ENCODE results near the gene PEX1.
"Not testable (repeated sequence)": the region's sequence is repeated elsewhere in the genome, so short reads cannot be mapped to it uniquely, and the experiment has no call there.

The PEX1 gene

DNA sequence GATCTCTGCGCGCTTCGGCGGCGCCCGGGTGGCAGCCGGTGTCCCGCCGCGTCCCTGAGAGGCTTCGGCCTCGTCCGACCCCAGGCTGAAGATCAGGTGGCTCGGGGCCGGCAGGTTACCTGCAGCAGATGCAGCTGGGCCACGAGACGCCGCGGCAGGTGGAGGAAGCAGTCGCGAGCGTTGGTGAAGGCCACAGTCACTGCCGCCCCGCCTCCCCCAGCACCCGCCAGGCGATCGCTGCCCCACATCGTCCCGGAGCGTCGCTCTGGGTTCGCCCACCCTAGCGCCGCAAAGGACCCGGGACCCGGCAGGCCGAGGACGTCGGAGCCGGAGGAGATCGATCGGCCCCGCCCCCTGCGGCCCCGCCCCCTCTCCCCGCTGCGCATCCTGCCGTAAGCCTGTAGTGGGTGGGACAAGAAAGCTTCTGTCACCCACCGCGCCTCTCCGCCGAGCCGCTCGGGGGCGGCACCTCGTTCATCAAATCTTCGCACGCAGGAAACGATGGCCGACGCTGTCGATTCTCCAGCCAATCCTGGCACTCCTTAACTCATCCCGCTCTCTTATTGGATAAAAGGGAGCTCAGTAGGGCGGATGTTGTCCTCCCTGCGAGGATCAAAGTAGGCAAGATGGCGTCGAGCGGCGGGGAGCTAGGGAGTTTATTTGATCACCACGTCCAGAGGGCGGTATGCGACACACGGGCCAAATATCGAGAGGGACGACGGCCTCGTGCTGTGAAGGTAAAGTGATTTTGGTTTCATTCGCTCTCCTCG lies at the start of gene PEX1, which contains the start of gene RBM48:
TSS of gene PEX1 (minus strand) at position 333 of the 770 bp plus-strand sequence. CDS start at position 248, 85 bp downstream.
TSS of gene RBM48 (plus strand) at position 608 of the 770 bp plus-strand sequence. CDS start at position 627, 19 bp downstream.
- in situ Hi-C loops (cut with MboI; ENCODE audit: low sequenced_read_pairs), result no loop called here

DNA sequence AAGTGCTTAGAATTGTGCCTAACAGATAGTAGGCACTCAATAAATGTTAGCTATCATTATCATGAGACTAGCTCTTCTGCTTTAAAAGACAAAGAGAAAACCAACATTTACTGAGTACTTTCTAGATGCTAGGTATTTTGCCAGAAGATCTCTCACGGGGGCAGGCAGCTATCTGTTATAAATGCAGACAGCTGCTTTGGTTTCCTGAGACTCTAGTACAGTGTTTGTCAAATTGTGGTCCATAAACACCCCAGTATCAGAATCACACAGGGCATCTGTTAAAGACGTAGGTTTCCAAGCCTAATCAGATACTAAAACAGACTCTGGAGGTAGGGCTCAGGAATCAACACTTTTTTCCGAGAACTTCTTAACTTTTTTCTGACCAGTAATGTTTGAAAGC lies 48.0 kb upstream of the PEX1 start:
- in situ Hi-C loops (cut with MboI; ENCODE audit: low sequenced_read_pairs), result no loop called here

DNA sequence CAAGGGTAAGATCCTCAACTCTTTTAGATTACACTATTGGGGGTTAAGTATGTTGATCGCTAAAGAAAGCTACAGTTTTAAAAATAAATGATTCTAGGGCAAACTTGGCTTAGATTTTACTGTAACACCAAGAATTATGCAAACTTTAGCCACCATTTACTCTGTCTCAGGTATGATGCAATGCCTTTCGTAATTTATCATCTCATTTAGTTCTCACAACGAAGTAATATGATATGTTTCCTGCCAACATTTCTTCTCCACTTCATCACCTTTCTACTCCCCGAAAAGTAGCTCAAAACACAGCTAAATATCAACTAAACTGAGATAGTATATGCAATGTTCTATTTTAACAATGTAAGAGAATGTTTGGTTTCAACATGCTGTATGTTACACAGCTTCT lies 40.8 kb upstream of the PEX1 start:
- in situ Hi-C loops (cut with MboI; ENCODE audit: low sequenced_read_pairs), result no loop called here

DNA sequence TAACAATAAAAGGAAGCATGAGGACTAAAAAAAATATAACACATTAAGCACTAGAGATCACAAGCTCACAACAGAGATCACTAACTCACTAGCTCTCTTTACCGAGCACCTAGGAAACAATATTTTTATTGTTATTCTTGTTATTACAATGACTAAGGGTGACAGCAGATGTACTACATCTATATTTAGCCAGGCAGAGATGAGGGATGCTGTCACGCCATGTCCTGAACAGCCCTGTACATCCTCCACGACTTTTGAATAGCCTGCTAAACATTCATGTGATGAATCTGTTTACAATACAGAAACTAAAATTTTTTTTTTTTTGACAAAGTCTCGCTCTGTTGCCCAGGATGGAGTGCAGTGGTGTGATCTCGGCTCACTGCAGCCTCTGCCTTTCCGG lies 39.1 kb upstream of the PEX1 start:
- in situ Hi-C loops (cut with MboI; ENCODE audit: low sequenced_read_pairs), result no loop called here

DNA sequence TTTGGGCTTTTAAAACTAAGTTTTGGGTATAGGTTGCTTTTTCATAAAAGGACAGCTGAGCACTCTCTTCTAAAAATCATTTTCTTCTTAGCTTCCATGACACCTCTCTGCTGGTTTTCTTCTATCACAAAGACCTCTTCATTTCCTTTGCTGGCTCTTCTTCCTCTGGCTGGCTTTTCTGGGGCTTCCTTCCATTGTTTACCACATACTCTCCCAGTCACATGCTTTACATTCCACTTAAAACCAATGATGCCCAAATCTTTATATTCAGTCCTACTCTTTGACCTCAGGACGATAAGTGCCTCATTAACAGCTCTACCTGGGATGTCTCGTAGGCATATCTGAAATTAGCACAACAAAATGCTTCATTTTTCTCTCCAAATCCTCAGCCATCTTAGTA lies 35.0 kb upstream of the PEX1 start:
- in situ Hi-C loops (cut with MboI; ENCODE audit: low sequenced_read_pairs), result no loop called here

DNA sequence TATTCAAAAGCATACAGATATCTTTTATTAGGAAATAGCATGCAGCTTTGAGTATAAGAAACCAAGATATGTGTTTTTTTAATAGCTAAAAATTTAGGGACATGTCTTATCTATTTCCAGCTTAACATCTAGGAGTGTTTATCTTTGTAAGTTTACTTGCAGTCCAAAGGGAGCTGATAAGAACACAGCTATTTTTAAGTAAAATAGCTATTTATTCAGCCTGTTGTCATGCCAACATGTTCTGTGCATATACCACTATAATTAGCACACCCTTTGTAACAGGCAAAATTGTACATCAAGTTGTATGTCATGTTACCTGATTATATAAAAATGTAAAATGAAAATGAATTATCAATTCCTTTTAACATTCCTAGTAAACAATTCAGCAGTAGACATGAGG lies 32.3 kb upstream of the PEX1 start:
- in situ Hi-C loops (cut with MboI; ENCODE audit: low sequenced_read_pairs), result no loop called here

DNA sequence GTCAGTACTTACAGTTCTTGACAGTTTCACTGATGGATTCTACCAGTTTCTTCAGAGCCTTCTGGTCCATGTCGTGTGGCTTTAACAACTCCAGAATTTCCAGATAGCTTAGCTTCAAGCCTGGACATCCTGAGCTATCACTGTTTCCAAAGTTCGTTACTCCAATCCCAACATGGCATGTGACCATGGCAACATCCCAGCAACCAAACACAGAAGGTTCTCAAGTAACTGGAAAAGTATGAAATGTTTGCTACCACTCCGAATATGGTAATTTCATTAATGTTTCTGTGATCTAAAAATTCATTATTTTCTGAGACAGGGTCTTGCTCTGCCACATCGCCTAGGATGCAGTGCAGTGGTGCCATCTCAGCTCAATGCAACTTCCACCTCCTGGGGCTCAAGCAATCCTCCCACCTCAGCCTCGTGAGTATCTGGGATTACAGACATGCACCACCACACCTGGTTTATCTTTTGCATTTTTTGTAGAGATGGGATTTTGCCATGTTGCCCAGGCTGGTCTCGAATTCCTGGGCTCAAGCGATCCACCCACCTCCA lies 29.6 kb upstream of the PEX1 start:
- in situ Hi-C loops (cut with MboI; ENCODE audit: low sequenced_read_pairs), result no loop called here

DNA sequence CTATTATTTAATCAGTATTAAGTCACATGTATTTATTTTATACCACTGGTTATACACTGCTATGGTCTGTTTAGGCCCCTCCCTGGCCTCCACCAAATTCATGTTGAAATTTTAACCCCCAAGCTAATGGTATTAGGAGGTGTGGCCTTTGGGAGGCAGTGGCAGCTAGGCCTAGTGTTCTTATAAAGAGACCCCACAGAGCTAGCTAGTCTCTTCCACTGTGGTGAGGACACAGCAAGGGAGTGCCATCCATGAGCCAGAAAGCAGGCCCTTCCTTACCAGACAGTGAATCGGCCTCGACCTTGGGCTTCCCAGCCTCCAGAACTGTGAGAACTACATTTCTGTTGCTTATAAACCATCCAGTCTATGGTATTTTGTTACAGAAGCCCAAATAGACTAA lies 28.9 kb upstream of the PEX1 start:
- in situ Hi-C loops (cut with MboI; ENCODE audit: low sequenced_read_pairs), result no loop called here

DNA sequence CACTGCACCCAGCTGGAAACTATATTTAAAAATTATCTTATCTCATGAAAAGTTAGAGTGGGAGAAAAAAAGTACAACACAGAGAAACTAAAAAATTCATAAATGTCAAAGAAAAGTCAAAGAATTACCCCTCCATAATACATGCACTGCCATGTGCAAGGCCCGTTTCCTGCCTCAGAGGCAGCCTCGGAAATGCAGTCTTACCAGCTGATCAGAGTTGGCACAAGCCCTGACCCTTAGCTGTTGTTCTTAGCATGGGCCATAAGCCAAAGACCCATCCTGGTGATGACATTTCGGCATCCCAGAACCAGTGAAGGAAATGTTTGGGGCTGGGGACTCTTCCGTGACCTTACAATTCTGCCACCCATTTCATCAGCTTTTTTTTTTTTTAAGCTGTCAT lies 21.9 kb upstream of the PEX1 start:
- in situ Hi-C loops (cut with MboI; ENCODE audit: low sequenced_read_pairs), result no loop called here

DNA sequence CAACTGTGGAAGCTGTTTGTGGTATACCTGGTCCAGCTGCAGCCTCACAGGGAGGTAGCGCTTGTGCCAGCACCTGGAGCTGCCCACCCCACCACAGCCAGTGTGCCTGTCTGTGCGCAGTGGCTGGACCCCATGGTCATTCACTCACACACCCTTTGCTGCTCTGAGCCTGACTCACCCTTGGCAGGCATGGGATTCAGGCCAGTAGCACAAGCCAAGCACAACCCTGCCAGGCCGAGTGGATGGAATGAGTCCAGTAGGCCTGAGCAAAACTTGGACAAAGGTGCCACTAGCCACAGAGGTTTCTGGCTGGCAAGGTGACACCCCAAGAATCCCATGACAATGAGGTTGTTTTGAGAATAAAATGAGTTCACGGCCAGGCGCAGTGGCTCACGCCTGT lies 19.3 kb upstream of the PEX1 start:
- in situ Hi-C loops (cut with MboI; ENCODE audit: low sequenced_read_pairs), result no loop called here

DNA sequence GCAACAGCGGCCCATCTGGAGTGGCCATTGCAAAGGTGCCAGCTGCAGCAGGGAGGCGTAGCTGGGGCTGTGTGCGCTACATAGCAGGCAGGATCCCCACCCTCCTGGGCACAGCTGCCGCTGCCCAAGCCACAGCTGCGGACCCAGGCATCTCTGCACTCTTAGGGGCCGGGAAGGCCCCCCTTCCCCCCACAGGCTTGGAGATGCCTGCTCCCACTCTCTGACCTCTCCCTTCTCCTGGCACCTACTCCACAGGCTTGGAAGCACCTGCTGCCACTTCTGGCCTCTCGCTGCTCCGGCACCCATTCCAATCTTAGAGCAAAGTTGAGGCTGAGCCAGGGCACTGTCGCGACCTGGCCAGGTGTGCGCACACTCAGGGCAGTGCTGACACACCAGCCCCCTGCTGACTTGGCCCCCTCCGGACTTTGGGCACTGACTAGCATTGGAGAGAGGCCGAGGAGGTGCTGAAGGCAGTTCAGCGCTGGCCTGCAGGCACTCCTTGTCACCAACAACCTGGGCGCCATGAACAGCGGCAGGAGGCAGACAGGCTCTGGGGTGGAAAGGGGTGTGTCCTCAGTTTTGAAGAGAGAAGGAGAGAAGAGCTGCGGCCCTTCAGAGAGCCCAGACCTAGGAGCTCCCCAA lies 18.7 kb upstream of the PEX1 start:
- in situ Hi-C loops (cut with MboI; ENCODE audit: low sequenced_read_pairs), result no loop called here

DNA sequence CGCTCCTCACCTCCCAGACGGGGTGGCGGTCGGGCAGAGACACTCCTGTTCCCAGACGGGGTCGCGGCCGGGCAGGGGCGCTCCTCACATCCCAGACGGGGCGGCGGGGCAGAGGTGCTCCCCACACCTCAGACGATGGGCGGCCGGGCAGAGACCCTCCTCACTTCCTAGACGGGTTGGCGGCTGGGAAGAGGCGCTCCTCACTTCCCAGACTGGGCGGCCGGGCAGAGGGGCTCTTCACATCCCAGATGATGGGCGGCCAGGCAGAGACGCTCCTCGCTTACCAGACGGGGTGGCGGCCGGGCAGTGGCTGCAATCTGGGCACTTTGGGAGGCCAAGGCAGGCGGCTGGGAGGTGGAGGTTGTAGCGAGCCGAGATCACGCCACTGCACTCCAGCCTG lies 16.8 kb upstream of the PEX1 start:
- in situ Hi-C loops (cut with MboI; ENCODE audit: low sequenced_read_pairs), result not testable (repeated sequence)

DNA sequence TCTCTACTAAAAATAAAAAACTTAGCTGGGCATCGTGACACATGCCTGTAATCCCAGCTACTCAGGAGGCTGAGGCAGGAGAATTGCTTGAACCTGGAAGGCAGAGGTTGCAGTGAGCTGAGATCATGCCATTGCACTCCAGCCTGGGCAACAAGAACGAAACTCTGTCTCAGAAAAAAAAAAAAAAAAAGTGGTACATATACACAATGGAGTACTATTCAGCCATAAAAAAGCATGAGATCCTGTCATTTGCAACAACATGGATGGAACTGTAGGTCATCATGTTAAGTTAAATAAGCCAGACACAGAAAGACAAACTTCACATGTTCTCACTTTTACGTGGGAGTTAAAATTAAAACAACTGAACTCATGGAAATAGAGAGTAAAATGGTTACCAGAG lies 15.2 kb upstream of the PEX1 start:
- in situ Hi-C loops (cut with MboI; ENCODE audit: low sequenced_read_pairs), result not testable (repeated sequence)

DNA sequence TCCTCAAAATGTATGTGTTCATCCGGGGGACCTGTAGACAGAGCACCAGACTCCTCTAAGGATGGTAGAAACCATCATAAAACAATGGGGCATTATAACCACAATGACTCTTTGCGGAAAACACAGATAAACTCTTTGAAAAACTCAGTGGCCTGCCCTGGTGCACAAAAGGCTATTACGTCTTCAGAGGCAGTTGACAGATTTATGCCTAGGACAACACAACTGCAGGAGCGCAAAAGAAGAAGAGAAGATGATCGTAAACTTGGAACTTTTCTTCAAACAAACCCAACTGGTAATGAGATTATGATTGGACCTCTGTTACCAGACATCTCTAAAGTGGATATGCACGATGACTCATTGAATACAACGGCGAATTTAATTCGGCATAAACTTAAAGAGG lies 6.3 kb upstream of the PEX1 start:
- in situ Hi-C loops (cut with MboI; ENCODE audit: low sequenced_read_pairs), result no loop called here

DNA sequence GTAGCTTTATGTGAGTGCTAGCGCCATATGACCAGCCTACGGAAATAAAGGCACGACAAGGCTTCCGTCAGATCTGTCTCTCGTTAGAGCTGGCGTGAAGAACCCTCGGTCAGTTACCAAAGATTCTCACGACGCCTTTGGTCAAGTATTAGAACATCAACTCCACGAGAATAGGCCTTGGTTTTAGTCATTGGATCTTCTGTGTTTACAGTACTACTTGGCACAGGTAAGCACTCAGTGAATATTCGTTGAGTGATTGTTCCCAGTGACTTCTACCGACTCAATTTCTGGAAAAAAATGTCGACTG lies 591 bp upstream of the PEX1 start:
- in situ Hi-C loops (cut with MboI; ENCODE audit: low sequenced_read_pairs), result no loop called here

DNA sequence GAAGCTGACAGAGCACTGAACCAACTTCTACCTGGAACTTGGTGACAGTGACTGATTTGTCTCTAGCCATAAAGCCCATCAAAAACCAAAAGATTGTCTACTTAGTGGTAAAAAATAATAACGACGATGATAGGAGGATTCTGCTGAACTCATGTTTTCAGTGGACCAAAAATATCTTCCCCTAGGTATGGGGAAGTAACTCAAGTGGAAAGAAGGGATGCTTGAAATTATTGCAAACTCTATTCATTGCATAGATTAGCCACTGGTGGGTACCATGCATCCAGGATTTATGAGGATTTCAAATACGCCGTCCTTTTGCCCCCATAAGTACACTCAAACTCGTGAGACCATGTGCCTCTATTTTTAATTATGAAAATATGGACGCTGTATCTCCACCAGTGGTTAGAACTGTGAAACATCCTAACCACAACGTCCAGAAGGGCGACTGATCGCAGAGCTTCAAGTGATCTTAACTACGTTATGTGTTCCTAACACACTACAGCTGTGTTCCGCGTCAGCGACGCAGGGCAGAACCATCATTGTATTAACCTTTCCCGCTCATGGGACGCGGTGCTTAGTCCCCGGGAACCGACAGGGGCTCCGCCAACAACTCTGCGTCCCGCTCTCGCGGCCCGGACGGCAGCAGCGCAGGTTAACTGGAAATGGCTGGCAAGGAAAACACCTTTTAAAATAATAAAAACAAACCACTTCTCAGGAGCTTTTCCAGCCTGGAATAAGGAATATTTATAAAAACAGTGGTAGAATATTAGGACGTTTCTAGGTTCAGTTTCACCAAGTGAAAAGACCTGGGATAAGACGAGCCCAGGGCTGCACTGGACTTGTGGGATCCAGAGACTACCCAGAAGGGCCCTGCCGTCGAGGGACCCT lies 776 bp downstream of the PEX1 start:
- in situ Hi-C loops (cut with MboI; ENCODE audit: low sequenced_read_pairs), result no loop called here

DNA sequence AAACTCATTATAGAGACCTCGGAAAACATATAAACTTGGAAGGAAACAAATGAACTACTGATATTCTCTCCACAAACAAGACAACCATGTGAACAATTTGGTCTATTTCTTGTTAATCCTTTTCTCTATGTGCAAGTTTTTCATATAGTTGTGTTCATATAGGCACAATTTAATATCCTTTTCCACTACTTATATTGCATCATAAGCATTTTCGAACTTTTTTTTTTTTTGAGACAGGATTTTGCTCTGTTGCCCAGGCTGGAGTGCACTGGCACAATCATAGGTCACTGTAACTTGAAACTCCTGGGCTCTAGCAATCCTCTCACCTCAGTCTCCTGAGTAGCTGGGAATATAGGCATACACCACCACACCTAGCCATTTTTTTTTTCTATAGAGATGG lies 5.2 kb downstream of the PEX1 start:
- in situ Hi-C loops (cut with MboI; ENCODE audit: low sequenced_read_pairs), result no loop called here

DNA sequence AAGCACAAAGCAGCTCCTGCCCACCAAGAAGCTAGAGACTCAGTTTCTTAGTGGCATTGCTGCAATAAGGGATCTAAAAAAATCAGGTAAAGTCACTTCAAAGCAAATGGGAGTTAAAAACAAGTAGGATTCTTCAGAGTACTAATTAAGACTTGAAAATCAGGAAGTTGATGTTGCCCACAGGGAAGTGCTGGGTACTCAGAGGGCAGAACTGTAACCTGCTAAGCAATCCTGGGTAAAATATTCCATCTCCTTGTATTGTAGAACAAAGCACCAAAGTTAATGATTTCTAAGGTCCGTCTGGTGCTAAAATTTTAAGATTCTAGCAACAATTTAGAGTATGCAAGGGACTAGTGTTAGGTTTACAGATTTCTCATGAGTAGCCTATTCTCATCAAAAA lies 8.3 kb downstream of the PEX1 start:
- in situ Hi-C loops (cut with MboI; ENCODE audit: low sequenced_read_pairs), result no loop called here

DNA sequence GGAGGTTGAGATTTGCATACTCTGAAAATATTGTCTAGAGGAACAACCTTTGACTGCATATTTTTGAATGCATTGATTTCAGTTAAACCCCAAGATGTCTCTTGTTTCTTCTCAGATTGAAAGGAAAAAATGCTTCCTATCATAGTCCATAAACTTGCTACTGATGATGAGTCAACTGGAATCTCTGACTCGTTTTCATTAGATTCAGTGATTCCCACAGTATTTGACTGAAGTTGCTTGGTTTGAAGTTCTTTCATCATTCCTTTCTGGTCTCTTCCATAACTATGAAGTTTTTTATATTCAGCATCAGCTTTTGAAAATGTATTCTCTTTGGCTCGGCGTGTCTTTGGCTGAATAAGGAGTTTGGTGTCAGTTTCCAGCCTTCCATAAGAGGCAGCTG lies 10.7 kb downstream of the PEX1 start:
- in situ Hi-C loops (cut with MboI; ENCODE audit: low sequenced_read_pairs), result no loop called here

DNA sequence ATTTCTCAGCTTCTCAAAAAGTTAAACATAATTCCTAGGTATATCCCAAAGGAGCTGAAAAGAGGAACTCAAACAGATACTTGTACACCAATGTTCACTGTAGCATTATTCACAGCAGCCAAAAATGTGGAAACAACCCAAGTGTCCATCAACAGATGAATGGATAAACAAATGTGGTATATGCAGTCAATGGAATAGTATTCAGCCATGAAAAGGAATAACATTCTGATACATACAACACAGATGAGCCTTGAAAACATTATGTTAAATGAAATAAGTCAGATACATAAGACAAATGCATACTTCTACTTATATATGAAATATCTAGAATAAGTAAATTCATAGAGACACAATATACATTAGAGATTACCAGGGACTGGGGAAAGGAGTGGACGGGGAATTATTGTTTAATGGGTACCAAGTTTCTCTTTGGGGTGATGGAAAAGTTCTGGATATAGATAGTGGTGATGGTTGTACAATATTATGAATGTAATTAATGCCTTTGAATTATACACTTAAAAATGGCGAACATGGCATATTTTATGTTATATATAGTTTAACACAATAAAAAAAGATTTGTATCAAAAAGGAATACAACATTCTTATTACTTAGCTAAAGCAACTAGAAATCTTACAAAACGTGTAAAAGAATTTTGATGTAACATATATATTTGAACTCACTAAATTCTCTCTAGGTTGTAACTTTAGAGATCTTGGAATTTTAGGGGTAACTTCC lies 15.0 kb downstream of the PEX1 start:
- in situ Hi-C loops (cut with MboI; ENCODE audit: low sequenced_read_pairs), result no loop called here

DNA sequence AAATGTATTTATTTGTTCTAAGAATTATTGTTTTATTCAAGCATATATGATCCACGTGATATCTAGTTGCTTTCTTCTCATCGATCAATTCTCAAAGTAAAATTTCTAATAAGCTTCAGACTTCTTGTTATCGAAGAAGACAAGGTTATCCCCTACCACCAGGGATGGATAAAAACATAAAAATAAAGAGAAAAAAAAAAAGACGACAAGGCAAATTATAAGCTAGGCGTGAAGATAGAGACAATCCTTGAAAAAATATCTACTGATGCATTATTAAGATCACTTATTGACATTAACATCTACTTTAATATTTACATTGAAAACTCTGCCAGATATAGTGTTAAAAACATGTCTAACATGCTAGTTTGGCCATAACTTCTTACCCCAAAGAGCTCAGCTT lies 19.4 kb downstream of the PEX1 start:
- in situ Hi-C loops (cut with MboI; ENCODE audit: low sequenced_read_pairs), result no loop called here
